Measurements from ENCODE around the gene PLEKHH2.

DNA sequence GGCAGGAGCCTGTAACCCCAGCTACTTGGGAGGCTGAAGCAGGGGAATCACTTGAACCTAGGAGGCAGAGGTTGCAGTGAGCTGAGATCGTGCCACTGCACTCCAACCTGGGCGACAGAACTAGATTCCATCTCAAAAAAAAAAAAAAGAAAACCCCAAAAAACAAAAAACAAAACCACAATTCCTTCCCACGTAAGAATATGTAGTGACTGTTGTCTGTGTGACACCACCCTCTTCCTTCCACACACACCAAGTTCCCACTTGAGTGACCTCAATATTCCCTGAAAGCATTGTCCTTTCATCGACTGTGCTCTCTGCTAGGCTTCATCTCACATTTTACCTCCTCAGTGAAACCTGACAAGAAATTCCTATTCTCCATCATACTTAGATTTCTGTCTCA is 32.4 kb upstream of the PLEKHH2 start:
- TF ChIP-seq, protein P1, sequence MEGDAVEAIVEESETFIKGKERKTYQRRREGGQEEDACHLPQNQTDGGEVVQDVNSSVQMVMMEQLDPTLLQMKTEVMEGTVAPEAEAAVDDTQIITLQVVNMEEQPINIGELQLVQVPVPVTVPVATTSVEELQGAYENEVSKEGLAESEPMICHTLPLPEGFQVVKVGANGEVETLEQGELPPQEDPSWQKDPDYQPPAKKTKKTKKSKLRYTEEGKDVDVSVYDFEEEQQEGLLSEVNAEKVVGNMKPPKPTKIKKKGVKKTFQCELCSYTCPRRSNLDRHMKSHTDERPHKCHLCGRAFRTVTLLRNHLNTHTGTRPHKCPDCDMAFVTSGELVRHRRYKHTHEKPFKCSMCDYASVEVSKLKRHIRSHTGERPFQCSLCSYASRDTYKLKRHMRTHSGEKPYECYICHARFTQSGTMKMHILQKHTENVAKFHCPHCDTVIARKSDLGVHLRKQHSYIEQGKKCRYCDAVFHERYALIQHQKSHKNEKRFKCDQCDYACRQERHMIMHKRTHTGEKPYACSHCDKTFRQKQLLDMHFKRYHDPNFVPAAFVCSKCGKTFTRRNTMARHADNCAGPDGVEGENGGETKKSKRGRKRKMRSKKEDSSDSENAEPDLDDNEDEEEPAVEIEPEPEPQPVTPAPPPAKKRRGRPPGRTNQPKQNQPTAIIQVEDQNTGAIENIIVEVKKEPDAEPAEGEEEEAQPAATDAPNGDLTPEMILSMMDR (IDR thresholded peaks at IDR 0.05) = no peak
- TF ChIP-seq ZFX (IDR thresholded peaks at IDR 0.05; ENCODE audit: borderline replicate concordance) = no peak
